Fibroblast of the aortic adventitia (primary cell): Measurements from ENCODE around the gene FGFR3. TPM values are rescaled to one million over a fixed set of nuclear protein-coding genes. Genes with fewer than 3 reads are reported as not detected.

Source experiments
- DNase-seq: peaks from one replicate; pipeline ENCODE4 v3.0.0-alpha.2; 2010; ENCODE audit warnings: low read depth
- H3K4me3 ChIP-seq: 2 replicates; pipeline ENCODE4 v1.5.1; 2011; ENCODE audit warnings: low read depth, mild to moderate bottlenecking, control low read depth, low read length, moderate library complexity
- CTCF ChIP-seq: IDR thresholded peaks from 2 replicates; pipeline ENCODE4 v1.5.1; 2011; ENCODE audit warnings: mild to moderate bottlenecking, low read length, control low read depth, inconsistent platforms; ENCODE audit not compliant: insufficient read depth
- total RNA-seq: library from RNA; depleted of rRNA; stranded (reverse); fragments of >200 nt; gene quantifications from 2 replicates; pipeline ENCODE4 v1.2.3, GENCODE V29; 2012; ENCODE audit warnings: low replicate concordance

Gene FGFR3
- total RNA-seq, 1 donor, result 0.45 TPM

DNA sequence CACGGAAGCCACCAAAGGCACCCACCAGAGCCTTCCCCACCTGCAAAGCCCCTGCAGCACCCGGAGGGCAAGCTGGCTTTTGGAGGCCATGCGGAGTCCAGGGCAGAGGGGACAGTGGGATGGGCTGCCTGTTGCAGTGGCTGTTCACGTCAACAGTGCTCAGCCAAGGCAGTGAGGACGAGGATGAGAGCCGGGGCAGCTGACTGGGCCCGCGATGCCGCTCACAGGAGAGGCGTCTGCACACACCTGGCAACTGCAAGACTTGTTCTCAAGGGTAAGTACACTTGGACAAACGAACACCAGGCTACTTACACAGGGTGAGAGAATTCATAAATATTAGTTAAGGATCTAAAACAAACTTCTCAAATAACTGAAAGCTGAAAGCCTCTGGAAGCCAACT lies 19.6 kb downstream of the FGFR3 start:
- DNase-seq, result no peak
- TF ChIP-seq CTCF, result no peak
- no peak overlapping the region for H3K4me3 ChIP-seq

- no peak for TF ChIP-seq CTCF
- H3K4me3 ChIP-seq, result no peak overlapping the region
- no peak for DNase-seq
Measured at GRCh38 chr4:1813231-1813630, 20.1 kb downstream of the FGFR3 start.

- DNase-seq, result no peak
- no peak for TF ChIP-seq CTCF
- no peak overlapping the region for H3K4me3 ChIP-seq
Measured at GRCh38 chr4:1813915-1814314, 20.8 kb downstream of the FGFR3 start.

DNA sequence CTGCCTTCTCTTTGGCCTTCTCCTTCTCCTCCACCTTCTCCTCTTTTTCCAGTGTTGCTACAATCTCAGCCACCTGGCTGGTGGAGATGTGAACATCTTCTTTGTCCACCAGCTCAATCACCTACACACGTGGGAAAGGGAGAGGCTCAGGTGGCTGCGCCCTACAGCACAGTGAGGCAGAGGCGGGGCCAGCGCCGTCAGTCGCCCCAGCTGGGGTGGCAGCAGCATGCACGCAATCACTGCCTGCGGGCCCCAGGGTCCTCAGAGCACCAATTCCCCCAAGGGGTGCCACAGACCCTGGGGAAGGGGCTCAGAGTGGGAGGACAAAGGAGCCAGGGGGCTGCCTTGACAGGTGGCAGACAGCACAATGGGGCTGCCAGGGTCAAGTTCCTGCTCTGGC lies 21.4 kb downstream of the FGFR3 start:
- TF ChIP-seq CTCF, result no peak
- H3K4me3 ChIP-seq, result no peak overlapping the region
- DNase-seq, result no peak

DNA sequence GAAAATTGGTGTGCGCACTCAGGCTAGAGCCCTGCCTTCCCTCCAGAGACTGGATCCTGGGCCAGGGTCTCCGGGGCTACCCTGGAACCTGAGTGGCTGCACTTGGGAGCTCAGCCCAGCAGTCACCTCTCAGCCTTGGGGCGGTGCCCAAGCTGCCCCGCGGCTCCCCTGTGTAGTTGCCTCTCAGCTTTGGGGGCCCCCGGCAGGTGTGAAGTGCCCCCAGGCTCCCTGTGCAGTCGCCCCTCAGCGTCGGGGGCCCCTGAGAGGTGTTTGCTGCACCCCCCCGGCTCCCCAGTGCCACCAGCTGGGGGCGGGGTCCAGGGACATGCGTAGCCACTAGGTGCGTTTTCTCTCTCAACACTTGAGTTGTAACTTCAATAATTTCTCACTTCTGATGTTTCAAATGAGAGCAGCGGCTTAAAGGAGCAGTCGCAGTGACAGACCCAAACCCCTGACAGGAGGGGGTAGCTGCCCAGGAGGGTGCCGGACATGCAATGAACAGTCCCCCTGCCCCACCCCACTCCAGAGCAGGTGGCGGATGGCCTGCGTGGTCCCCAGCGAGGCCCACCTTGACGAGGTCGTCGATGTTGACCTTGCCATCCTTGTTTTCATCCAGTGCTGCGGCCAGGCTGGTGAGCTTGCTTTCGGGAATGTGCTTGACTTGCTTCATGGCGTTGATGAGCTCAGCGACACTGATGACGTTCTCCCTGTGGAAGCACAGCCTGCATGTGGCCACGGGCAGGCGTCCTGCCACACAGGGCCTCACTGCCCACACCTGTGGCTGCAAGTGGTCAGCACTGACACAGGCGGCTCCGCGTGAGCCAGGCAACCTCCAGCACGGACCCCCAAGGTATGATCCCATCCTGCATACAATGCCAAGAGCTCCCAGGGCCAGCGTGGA lies 22.3 kb downstream of the FGFR3 start:
- no peak for DNase-seq
- TF ChIP-seq CTCF, result no peak
- H3K4me3 ChIP-seq, result no peak overlapping the region

GRCh38 chr4:1815997-1816860 lies 23.1 kb downstream of the FGFR3 start:
- H3K4me3 ChIP-seq, result no peak overlapping the region
- DNase-seq, result no peak
- TF ChIP-seq CTCF, result no peak
